HT1080 (cell line): ENCODE measurements around the gene PLSCR1. TPM values are rescaled to one million over a fixed set of nuclear protein-coding genes. Genes with fewer than 3 reads are reported as not detected.
"Not testable (repeated sequence)": the region's sequence is repeated elsewhere in the genome, so short reads cannot be mapped to it uniquely, and the experiment has no call there.

Source experiments
- DNase-seq: peaks from one replicate; pipeline ENCODE4 v3.0.0-alpha.2; 2015; ENCODE audit warnings: low read depth
- small RNA-seq: library from RNA; depleted of rRNA; stranded (forward); fragments of <200 nt; gene quantifications from one replicate; pipeline ENCODE3, GENCODE V24; 2014
- total RNA-seq: library from RNA; depleted of rRNA; stranded (reverse); fragments of >200 nt; shearing (Covaris generic); gene quantifications from 2 replicates; pipeline ENCODE4 v1.2.3, GENCODE V29; 2014; rRNA removed

Gene PLSCR1
- total RNA-seq, 1 experiment from 2014 or later = 110 TPM

DNA sequence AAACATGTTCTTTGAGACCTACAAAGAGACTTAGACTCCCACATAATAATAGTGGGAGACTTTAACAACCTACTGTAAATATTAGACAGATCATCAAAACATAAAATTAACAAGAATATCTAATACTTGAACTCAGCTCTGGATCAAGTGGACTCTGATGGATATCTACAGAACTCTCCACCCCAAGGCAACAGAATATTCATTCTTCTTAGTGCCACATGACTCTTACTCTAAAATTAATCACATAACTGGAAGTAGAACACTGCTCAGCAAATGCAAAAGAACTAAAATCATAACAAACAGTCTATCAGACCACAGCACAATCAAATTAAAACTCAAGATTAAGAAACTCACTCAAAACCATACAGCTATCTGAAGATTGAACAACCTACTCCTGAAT is 59.1 kb downstream of the PLSCR1 start:
- DNase-seq = no peak

DNA sequence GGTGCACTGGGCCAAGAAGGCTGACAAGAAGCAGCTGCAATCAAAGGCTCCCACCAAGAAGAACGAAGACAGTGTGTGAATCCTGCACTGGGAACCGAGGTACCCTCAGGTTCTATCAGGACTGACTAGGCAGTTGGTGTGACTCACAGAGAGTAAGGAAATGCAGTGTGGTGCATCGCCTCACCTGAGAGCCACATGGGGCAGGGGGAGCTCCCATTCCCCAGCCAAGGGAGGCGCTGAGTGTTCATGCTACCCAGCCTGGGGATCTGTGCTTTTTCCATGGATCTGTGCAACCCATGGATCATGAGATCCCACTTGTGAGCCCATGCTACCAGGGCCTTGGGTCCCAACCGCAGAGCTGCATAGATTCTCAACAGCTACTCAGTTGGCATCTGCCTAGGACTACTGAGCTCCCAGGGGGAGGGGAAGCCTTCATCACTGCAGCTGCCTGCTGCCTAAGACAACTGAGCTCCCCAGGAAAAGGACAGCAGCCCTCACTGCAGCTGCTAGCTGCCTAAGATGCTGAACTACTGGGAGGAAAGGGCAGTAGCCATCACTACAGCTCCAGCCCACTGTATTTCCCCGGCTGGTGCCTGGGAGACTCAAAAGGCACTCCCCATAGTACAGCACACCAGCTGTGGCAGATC is 68.2 kb downstream of the PLSCR1 start:
- no peak for DNase-seq

DNA sequence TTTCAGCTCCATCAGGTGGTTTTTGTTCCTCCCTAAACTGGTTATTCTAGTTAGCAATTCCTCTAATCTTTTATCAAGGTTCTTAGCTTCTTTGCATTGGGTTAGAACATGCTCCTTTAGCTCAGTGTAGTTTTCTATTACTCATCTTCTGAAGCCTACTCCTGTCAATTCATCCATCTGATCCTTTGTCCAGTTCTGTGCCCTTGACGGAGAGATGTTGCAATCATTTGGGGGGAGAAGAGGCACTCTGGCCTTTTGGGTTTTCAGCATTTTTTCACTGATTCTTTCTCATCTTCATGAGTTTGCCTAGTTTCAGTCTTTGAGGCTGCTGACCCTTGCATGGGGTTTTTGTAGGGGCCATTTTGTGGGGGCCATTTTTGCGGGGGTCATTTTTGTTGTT is 69.4 kb downstream of the PLSCR1 start:
- not testable (repeated sequence) for DNase-seq

DNA sequence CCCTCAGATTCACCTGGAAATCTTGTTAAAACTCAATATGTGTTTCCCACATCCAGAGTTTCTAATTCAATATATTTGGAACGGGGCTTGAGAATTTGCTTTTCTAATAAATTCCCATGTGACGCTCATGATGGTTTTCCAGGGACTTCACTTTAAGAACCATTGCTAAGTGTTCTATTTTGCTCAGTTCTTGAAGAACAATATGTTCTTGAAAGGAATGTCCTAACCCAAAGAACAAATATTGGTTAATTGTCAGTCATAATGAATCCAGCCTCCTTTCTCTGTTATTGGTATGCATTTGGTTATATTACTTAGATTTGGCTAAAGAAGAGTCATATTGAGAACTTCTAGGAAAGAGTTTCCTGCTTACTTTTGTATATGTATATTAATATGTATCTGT is 70.7 kb downstream of the PLSCR1 start:
- DNase-seq = no peak

DNA sequence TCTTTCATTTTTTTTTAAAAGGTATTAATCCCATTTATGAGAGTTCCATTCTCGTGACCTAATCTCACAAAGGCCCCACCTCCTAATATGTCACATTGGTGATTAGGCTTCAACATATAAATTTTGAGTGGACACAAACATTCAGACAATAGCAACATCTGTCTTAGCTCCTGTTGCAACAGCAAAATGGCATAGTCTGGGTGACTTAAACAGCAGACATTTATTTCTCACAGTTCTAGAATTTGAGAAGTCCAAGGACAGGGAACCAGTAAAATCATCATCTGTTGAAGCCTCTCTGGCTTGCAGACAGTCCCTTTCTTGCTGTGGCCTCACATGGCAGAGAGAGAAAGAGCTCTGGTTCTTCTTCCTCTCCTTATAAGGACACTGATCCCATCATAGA is 71.8 kb downstream of the PLSCR1 start:
- no peak for DNase-seq

DNA sequence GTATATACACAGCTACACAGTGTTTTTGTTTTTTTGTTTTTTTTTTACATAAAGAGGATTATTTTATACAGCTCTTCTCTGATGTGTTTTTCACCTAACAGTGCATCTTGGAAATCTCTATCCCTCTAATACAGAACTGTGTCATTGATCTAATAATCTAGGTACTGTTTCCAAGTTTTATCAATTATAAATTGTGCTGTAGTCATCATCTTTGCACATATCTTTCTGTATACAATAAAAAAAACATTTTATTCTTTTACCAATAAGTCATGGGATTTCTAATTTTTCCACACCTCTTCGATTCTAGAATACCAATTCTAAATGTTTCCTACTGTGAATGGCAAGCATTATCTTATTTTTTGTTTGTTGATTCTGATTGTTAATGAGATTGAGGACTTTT is 73.4 kb downstream of the PLSCR1 start:
- DNase-seq = no peak

DNA sequence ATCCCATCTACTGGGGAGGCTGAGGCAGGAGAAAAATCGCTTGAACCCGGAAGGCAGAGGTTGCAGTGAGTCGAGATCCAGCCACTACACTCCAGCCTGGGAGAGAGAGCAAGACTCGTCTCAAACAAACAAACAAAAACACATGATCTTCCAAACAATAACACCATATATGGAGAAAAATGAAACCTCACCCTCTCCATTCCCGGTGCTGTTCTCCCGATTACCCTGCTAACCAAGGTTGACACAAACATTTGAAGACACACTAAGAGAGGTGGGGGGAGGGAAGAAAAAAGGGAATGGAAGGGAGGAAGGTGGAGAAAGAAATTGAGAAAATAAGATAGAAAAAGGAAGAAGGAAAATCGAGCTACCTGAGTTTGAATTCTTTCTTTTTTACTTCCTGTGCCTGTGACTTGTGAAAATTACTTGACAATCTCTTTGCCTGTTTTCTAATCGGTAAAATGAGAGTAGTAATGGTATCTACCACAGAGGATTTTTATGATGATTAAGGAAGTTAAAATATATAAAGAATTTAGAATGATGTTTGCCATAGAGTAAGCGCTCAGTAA is 73.9 kb downstream of the PLSCR1 start:
- DNase-seq = no peak

DNA sequence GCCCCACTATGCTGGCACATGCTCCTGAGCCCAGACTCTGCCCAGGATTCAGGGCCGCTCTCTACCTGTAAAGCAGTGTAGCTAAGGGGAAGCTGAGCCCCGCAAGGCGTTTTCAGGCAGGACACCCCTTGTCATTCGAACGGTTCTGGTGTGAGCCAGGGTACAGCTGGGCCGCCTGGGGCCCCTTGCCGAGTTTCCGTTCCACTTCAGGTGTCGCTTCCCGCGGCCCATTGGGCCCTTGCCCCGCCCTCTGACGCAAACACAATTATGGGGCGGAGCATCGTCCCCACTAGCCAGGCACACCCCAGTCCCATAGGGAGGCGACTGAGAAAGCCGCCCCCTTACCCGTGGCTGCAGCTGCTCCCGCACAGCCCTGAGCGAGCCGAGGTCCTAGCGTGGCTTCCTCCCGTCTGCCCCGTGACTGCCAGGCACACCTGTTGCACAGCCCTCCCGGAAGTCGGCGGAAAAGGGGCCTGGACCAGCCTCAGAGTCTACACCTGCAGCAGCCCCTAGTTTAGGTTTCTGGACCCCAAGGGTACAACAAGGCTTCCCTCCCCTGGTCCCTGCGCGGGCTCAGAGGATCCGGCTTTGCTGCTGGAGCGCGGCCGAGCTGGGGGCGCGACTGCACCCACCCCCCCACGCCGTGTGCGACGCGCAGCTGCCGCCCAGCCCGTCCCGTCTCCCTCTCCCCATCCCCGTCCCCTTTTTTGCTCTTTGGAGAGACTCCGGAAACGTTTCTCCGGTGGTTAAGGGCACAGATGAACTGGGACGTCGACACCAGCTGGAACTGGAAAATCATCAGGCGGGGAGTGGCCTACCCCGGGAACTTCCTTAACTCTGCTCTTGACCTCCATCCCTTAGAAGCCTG is 75.0 kb downstream of the PLSCR1 start, which contains the start of gene PLSCR2:
Gene PLSCR2, minus strand, starts transcription at position 412 of the 868 bp plus-strand sequence. CDS start 9,657 bp downstream, outside the sequence.
- no peak for DNase-seq

DNA sequence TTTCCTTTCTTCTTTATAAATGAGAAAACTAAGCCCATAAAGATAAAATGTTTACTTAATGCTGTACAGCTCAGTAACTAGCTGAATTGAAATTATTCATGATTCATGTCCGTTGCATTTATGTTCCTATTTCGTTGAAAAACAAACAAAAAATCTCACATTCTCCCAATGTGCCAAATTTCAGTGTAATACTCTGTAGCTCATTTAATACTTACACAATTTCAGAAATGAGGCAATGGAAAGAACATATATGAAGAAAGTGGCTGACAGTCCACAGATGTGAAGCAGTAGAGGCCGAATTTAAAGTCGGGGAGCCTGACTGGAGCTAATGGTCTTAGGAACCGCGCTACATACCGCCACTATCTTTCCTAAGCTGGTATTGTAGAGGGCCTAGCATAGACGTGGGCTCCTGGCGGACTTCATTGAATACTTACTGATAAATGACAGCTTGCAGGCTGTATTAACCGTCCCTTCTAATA is 75.7 kb downstream of the PLSCR1 start:
- no peak for DNase-seq

DNA sequence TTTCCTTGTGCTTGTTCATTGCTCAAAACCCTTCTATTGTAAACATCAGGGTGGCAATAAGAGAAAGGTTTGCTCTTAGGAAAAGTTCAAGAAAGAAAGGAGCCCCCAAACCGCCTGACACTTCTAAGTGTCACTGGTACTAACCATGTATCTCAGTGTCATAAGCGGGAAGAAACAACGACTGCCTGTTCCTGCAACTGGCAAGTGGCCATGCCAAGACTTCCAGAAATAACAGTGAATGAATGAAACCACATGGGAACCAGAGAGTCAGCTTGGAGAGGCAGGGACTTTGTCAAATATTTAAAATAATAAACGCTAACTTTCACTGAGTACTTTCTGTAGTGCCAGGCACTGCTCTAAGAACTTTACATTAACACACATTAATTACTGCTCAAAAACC is 76.2 kb downstream of the PLSCR1 start:
- DNase-seq = no peak

DNA sequence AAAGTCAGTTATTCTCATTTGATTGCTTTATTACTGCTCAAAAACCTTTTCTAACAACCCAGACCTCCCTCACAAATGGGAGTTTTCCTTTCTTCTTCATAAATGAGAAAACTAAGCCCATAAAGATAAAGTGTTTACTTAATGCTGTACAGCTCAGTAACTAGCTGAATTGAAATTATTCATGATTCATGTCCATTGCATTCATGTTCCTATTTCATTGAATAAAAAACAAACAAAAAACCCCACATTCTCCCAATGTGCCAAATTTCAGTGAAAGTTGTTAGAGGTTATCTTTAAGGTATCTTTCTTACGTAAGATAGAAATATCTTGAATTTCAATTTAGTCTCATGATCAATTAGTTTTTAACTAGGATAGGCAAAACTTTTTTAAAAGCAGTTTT is 77.8 kb downstream of the PLSCR1 start:
- DNase-seq = no peak

DNA sequence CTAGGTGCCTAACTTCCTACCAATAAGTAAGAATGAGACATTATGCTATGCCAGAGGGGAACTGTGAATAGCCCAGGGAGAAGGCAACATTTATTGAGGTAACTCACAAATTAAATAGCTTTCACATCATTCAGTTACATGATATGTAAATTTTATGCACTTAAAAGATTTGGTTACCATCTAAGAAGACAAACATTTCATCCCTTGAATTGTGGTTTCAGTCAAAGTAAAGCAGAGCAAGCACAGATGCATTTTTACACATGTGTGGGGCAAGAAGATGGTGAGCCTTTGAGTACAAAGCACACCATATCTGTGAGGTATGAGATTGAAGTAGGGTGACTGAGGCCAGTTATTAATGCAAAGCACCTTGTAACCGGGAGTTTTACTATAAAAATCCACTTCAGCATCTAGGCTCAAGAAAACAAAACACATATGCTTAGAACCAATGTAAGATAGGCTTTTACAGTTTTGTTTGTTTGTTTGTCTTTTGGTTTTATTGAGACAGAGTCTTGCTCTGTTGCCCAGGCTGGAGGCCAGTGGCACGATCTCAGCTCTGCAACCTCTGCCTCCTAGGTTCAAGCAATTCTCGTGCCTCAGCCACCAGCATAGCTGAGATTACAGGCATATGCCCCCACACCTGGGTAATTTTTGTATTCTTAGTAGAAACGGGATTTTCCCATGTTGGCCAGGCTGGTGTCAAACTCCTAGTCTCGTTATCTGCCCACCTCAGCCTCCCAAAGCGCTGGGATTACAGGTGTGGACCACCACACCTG is 78.5 kb downstream of the PLSCR1 start:
- DNase-seq = no peak

Small RNAs within 50 kb of the gene (small RNA-seq; reads per million reads assigned to genes)
- not detected for gene RNU6-428P

Other genes starting within 250 kb of the PLSCR1 start
- not detected in 2 replicates for gene PLSCR2, start 75.0 kb downstream of the PLSCR1 start, total RNA-seq
- not detected in 2 replicates for gene PLSCR5, start 60.7 kb upstream of the PLSCR1 start, total RNA-seq